PC-9 (cell line): ENCODE measurements around the gene MRPL12.

Source experiments
- EZH2 ChIP-seq: fragments of 200-600 bp; sonication (generic); IDR thresholded peaks from 2 replicates; pipeline ENCODE4 v1.8.0; 2017; ENCODE audit warnings: antibody characterized with exemption, low read depth
- TF ChIP-seq, protein P1 (sequence below): fragments of 200-600 bp; sonication (generic); conservative IDR thresholded peaks from 2 replicates; pipeline ENCODE4 v1.6.1; 2017; ENCODE audit warnings: mixed run types, antibody characterized with exemption, mild to moderate bottlenecking, moderate library complexity

GRCh38 chr17:81683208-81683583 lies 20.0 kb upstream of the MRPL12 start:
- TF ChIP-seq, protein P1, sequence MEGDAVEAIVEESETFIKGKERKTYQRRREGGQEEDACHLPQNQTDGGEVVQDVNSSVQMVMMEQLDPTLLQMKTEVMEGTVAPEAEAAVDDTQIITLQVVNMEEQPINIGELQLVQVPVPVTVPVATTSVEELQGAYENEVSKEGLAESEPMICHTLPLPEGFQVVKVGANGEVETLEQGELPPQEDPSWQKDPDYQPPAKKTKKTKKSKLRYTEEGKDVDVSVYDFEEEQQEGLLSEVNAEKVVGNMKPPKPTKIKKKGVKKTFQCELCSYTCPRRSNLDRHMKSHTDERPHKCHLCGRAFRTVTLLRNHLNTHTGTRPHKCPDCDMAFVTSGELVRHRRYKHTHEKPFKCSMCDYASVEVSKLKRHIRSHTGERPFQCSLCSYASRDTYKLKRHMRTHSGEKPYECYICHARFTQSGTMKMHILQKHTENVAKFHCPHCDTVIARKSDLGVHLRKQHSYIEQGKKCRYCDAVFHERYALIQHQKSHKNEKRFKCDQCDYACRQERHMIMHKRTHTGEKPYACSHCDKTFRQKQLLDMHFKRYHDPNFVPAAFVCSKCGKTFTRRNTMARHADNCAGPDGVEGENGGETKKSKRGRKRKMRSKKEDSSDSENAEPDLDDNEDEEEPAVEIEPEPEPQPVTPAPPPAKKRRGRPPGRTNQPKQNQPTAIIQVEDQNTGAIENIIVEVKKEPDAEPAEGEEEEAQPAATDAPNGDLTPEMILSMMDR: no peak
- no peak for TF ChIP-seq EZH2
